Activated naive CD8-positive, alpha-beta T cell treated with anti-CD3 and anti-CD28 coated beads, Interleukin-2, amount 10 ng/mL, durations not matched to agents 7 days and 5 days (primary cell): ENCODE results near the gene CHEK2. TPM values are rescaled to one million over a fixed set of nuclear protein-coding genes. Genes with fewer than 3 reads are reported as not detected.
"Not testable (repeated sequence)": the region's sequence is repeated elsewhere in the genome, so short reads cannot be mapped to it uniquely, and the experiment has no call there.

Experiments used
- ATAC-seq: fragments of 150-1000 bp; cut with Tn5 transposase; one replicate; pipeline ENCODE4 v1.10.0; 2021; ENCODE audit warnings: low read depth, moderate library complexity
- POLR2A ChIA-PET: fragments of 350-600 bp; sonication (Branson Sonifier 250); formaldehyde crosslinking; loops from one replicate; lab custom pipeline; 2021; ENCODE audit warnings: antibody characterized with exemption; lab: Charles Lee
- DNase-seq: peaks from one replicate; pipeline ENCODE4 v3.0.0; 2021
- H3K27ac Mint-ChIP-seq: one replicate; pipeline ENCODE4 v1.8.0; 2022; ENCODE audit warnings: mild to moderate bottlenecking, mixed read lengths
- H3K27me3 Mint-ChIP-seq: one replicate; pipeline ENCODE4 v1.8.0; 2022; ENCODE audit warnings: mild to moderate bottlenecking, moderate library complexity, mixed read lengths
- H3K36me3 Mint-ChIP-seq: one replicate; pipeline ENCODE4 v1.8.0; 2021; ENCODE audit warnings: mild to moderate bottlenecking, mixed read lengths
- H3K4me1 Mint-ChIP-seq: one replicate; pipeline ENCODE4 v1.8.0; 2021; ENCODE audit warnings: mixed read lengths
- H3K4me3 Mint-ChIP-seq: one replicate; pipeline ENCODE4 v1.8.0; 2022; ENCODE audit warnings: mild to moderate bottlenecking, moderate library complexity, mixed read lengths
- H3K9me3 Mint-ChIP-seq: one replicate; pipeline ENCODE4 v1.8.0; 2021; ENCODE audit warnings: mixed read lengths
- total RNA-seq, 2 experiments: library from RNA; stranded (reverse); gene quantifications; one replicate each; pipeline ENCODE4 v1.2.3, GENCODE V29; 2021

The CHEK2 gene
- total RNA-seq, 2 experiments from 2014 or later = 33.6 to 36.7 TPM

DNA sequence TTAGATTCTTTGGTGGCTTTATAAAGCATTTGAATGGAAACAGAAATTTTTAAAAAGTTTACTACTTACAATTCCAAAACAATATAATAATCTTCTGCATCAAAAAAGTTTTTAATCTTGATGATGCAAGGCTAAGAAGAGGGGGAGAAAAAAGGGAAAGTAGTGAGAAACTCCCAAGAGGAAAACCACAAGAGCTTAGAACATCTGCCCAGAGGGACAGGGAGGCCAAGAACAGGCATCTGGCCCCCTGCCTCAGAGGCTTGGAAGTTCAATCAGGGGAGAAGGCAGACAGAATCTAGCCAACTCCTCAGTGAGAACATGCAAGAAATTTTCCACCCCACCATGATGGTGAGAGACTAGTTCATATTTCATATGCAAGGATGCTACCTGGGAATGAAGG, 38.2 kb downstream of the CHEK2 start:
- no peaks in the 10 kb centered on the region for H3K9me3 Mint-ChIP-seq
- peaks cover 49% of the 10 kb centered on the region for H3K36me3 Mint-ChIP-seq
- no peak overlapping the region for H3K27ac Mint-ChIP-seq
- no peaks in the 10 kb centered on the region for H3K4me1 Mint-ChIP-seq
- POLR2A ChIA-PET = no interaction called here
- H3K27me3 Mint-ChIP-seq = no peaks in the 10 kb centered on the region
- no peak overlapping the region for H3K4me3 Mint-ChIP-seq
- DNase-seq = no peak
- ATAC-seq = no peak

DNA sequence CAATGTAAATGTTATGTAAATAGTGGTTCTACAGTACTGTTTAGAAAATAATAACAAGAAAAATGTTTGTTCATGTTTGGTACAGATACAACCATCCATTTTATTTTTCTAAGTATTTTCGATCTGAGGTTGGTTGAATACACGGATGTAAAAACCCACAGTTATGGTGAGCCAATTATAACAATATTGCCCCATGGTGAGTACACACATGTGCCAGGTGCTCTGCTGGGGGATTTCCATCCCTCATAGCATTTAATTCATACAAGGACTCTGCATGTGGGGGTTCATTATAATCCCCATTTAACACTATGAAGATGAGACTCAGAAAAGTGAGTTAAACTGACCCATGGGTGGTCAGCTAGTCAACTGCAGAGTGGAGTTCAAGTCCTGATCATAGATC, 38.7 kb downstream of the CHEK2 start:
- Mint-ChIP-seq H3K4me3 (no peak overlapping the region), H3K36me3 (peaks cover 49% of the 10 kb centered on the region), H3K9me3 (no peaks in the 10 kb centered on the region), H3K27me3 (no peaks in the 10 kb centered on the region), H3K4me1 (no peaks in the 10 kb centered on the region), H3K27ac (no peak overlapping the region)
- DNase-seq = no peak
- POLR2A ChIA-PET = no interaction called here
- ATAC-seq = no peak

DNA sequence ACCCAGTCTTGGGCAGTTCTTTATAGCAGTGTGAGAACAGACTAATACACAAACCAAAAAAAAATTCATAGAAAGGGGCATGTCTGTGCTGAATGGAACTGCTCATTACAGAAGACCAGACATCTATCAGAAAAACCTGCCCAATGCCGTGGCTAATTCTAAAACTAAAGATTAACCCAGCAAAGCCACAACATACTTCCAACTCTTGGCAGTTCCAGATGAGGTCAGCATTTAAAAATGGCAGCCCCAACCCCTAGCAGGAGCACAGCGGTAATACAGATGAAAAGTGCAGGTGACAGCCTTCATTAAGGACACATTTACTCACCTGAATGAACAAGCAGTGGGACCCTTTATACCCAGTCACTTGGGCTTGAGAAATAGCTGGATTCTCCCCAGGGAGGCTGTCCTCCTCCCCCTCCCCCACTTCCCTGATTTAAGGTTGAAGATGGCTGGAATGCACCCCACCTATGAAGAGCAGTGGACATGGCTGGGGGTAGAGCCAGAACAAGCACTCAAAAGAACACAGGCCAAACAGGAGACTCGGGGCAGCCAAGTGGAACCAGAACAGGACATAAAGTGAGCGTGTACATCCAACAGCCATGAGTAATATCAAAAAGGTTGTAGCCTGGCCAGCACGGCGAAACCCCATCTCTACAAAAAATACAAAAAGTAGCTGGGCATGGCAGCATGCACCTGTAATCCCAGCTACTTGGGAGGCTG, 48.4 kb downstream of the CHEK2 start:
- H3K4me1 Mint-ChIP-seq, DNase-seq, ATAC-seq, H3K27ac Mint-ChIP-seq, H3K4me3 Mint-ChIP-seq, H3K27me3 Mint-ChIP-seq, POLR2A ChIA-PET, H3K9me3 Mint-ChIP-seq: not testable (repeated sequence)
- H3K36me3 Mint-ChIP-seq = peaks cover 48% of the 10 kb centered on the region

DNA sequence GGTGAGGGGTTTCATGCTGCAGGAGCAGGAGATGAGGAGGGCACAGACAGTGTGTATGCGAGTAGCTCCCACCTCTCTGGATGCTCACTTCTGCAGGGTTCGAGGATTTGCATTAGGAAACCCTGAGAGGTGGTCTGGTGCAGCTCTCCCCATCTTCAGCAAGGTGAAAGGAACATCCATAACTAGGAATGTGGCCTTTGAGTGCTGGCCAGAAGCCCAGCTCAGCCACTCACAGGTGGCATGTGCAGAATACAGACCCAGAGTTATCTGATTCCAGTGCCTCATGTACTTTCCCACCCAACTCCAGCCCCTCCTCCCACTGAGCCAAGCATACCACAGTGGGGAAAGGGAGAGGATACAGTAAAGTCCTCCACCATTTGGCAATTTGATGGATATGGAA, 51.8 kb downstream of the CHEK2 start:
- H3K27ac Mint-ChIP-seq, DNase-seq, H3K4me3 Mint-ChIP-seq, H3K27me3 Mint-ChIP-seq, ATAC-seq, H3K4me1 Mint-ChIP-seq, H3K9me3 Mint-ChIP-seq, POLR2A ChIA-PET: not testable (repeated sequence)
- H3K36me3 Mint-ChIP-seq = peaks cover 51% of the 10 kb centered on the region

DNA sequence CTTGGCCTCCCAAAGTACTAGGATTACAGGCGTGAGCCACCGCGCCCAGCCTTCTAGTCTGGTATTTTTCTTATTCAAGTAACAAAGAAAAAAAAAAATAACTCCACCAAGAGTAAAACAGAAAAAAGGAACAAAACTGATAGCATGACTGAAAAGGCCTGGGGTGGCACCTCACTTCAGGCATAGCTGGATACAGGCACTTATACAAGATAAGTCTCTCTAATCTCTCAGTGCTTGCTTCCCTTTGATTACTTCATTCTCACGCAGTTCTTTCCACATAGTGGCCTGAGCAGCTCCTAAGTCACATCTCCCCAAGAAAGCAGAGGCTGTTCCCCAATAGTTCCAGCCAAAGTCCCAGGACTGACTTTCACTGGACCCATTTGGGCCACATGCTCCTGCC, 58.7 kb downstream of the CHEK2 start:
- H3K9me3 Mint-ChIP-seq, ATAC-seq, POLR2A ChIA-PET, H3K4me3 Mint-ChIP-seq, DNase-seq, H3K4me1 Mint-ChIP-seq, H3K27ac Mint-ChIP-seq: not testable (repeated sequence)
- peaks cover 20% of the 10 kb centered on the region for H3K36me3 Mint-ChIP-seq
- peaks cover 66% of the 10 kb centered on the region for H3K27me3 Mint-ChIP-seq

DNA sequence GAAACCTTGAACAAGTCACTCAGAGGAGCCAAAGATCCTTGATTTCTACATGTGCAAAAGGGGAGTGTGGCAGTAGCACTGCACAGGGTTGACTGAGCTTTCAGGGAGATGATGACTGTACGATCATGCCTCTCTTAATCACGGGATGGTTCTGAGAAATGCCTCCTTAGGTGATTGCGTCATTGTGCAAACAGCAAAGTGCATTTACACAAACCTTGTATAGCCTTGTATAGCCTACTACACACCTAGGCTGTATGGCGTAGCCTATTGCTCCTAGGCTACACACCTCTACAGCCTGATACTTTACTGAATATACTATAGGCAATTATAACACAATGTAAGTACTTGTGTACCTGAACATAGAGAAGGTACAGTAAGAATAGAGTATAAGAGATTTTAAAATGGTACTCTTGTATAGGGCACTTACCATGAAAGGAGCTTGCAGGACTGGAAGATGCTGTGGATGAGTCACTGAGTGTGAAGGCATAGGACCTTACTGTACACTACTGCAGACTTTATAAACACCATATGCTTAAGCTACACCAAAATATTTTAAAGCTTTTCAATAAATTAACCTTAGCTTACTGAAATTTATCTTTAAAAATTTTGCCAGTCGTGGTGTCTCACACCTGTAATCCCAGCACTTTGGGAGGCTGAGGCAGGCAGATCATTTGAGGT, 60.7 kb downstream of the CHEK2 start:
- ATAC-seq, H3K36me3 Mint-ChIP-seq, DNase-seq, H3K27ac Mint-ChIP-seq, POLR2A ChIA-PET, H3K4me1 Mint-ChIP-seq, H3K4me3 Mint-ChIP-seq, H3K9me3 Mint-ChIP-seq: not testable (repeated sequence)
- peaks cover 78% of the 10 kb centered on the region for H3K27me3 Mint-ChIP-seq

DNA sequence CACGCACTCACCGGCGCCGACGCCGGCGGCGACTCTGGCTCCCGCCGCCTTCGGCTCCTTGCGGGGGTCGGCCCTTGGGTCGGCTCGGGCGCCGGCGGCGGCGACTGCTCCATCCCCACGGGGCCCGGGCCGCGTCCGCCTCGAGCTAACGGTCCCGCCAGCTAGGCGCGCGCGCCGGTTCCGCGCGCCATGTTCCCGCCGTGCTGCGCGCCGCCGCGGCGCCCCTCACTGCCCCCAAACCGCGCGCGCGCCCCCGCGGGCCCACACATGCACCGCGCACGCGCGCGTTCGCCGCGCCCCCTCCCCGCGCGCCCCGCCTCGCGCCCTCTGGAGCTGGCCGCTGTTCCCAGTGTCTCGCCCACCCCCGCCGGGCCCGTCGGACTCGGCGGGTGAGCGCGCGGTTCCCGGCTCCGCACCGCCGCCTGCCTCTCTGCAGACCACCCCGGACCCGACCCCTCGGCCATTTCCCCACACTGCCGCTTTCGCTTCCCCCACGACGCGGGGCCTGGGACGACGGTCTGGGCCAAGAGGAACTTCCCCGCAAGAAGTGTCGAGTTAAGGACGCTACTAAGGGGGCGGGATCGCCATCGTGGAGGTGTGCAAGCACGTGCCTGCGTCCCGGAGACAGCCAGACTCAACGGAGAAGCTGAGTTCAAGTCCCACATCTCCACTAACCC, 61.9 kb downstream of the CHEK2 start, which contains the start of gene TTC28:
TTC28 (minus strand) TSS at position 230 of the 677 bp plus-strand sequence; CDS start at position 113, 117 bp downstream.
- H3K4me1 Mint-ChIP-seq, H3K9me3 Mint-ChIP-seq, POLR2A ChIA-PET, H3K27ac Mint-ChIP-seq, ATAC-seq, H3K36me3 Mint-ChIP-seq: not testable (repeated sequence)
- H3K27me3 Mint-ChIP-seq = peaks cover 84% of the 10 kb centered on the region
- peak within 1 kb of the TSS; percentile 79 for H3K4me3 Mint-ChIP-seq
- peak; percentile 46 for DNase-seq

DNA sequence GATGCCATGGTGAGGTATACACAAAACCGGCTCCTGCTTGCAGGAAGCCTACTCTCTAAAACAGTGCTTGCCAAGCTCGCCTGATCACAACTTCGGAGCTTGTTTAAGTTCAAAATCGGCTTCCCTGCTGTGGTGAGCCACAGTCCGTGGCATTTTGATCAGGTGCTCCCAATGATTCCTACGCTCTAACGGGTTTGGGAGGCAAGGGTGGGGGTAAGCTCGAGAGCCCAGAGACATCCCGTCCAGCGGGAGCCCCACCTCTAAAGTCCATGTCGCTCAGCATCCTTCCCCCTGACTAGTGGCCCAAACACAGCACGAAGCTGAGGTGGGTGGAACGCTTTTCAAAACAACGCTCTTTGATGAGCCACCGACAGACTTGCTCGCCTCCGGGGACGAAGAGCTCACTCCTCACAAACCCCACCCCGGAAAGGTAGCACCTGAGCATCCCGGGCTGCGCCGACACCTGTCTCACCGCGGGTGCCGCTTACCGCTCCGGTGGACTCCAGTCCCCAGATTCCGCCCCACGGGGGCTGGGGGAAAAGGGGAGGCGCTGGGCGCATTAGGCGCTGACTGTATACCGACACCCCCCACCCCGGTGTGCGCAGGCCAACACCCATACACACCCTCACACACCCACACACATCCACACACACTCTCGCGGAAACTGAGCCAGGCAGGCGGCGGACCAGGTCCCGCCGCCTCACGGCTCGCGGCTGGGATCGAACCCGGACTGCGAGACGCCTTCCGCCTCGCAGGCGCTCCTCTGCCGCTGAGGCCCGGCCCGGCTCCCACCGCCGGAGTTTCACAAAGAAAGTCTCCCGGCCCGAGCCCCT, 62.6 kb downstream of the CHEK2 start:
- DNase-seq = peak; percentile 35
- peaks cover 86% of the 10 kb centered on the region for H3K27me3 Mint-ChIP-seq
- peak overlapping the region; percentile 56 for H3K4me3 Mint-ChIP-seq
- H3K36me3 Mint-ChIP-seq, H3K27ac Mint-ChIP-seq, POLR2A ChIA-PET, H3K9me3 Mint-ChIP-seq, ATAC-seq: not testable (repeated sequence)
- peaks cover 13% of the 10 kb centered on the region for H3K4me1 Mint-ChIP-seq

DNA sequence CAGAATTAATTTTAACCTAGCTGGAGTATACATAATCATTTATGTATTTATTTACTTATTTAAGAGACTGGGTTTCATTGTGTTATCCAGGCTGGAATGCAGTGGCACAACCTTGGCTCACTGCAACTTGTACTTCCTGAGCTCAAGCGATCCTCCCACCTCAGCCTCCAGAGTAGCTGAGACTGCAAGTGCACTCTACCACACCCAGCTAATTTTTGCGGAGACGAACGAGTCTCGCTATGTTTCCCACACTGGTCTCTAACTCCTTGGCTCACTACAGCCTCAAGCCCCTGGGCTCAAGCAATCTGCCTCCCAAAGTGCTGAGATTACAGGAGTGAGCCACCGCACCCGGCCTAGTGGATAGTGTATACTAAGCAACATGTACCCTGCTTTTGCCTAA, 63.5 kb downstream of the CHEK2 start:
- ATAC-seq, POLR2A ChIA-PET, H3K4me3 Mint-ChIP-seq, H3K9me3 Mint-ChIP-seq, DNase-seq, H3K36me3 Mint-ChIP-seq, H3K27ac Mint-ChIP-seq: not testable (repeated sequence)
- Mint-ChIP-seq H3K27me3 (peaks cover 86% of the 10 kb centered on the region), H3K4me1 (peaks cover 20% of the 10 kb centered on the region)

DNA sequence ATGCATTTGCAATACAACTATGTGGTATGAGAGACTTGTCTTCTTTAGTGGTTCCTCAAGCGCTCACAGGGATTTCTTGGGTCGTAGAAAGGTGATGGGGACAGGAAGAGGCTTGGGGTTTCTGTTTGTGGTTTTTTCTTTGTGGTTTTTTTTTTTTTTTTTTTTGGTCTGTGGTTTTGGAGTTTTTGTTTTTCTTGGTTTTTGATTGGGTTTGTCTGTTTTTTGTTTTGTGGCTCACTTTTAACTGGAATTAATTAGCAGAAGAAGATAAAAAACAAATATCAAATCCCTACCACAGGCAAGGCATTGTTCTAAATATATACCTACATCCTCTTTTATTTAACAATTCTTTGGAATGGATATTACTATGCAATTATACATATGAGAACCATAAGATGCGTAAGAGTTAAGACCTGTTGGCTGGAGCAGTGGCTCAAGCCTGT, 67.5 kb downstream of the CHEK2 start:
- peaks cover 9% of the 10 kb centered on the region for H3K9me3 Mint-ChIP-seq
- peaks cover 20% of the 10 kb centered on the region for H3K4me1 Mint-ChIP-seq
- H3K27ac Mint-ChIP-seq = peak overlapping the region; percentile 96
- POLR2A ChIA-PET = interaction anchor here (0.7 to 1.4 kb wide), 2 partner anchors 126 to 162 kb away, joined by 3 to 7 read pairs; partner anchors contain the start of gene XBP1
- H3K36me3 Mint-ChIP-seq = peaks cover 3% of the 10 kb centered on the region
- H3K27me3 Mint-ChIP-seq = peaks cover 84% of the 10 kb centered on the region
- ATAC-seq (peak; percentile 77), DNase-seq (no peak)
- peak overlapping the region; percentile 81 for H3K4me3 Mint-ChIP-seq

DNA sequence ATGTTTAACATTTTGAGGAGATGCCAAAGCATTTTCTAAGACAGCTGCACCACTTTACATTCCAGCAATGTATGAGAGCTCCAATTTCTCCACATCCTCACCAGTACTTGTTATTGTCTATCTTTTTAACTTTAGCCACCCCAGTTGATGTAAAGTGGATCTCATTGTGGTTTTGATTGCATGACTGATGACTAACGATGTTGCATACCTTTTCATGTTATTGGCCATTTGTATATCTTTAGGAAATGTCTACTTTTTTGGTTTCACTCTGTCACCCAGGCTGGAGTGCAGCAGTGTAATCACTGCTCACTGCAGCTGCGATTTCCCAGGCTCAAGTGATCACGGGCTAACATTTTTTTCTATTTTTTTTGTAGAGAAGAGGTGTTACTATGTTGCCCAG, 70.9 kb downstream of the CHEK2 start:
- POLR2A ChIA-PET = no interaction called here
- DNase-seq = no peak
- H3K36me3 Mint-ChIP-seq = peaks cover 3% of the 10 kb centered on the region
- H3K4me3 Mint-ChIP-seq = no peak overlapping the region
- peaks cover 59% of the 10 kb centered on the region for H3K27me3 Mint-ChIP-seq
- peaks cover 20% of the 10 kb centered on the region for H3K4me1 Mint-ChIP-seq
- peaks cover 9% of the 10 kb centered on the region for H3K9me3 Mint-ChIP-seq
- no peak for ATAC-seq
- no peak overlapping the region for H3K27ac Mint-ChIP-seq

DNA sequence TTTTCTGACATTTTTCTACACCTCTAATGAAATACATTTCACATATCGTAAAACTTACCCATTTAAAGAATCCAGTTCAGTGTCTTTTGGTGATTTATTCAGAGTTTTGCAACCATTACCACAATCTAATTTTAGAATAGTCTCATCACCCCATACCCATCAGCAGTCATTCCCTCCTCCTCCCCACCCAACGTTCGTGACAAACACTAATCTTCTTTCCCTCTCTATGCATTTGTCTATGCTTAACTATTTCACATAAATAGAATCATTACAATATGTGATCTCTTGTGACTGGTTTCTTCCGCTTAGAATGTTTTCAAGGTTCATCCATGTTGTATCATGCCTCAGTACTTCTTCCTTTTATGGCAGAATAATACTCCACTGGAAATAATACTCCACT, 71.5 kb downstream of the CHEK2 start:
- peaks cover 3% of the 10 kb centered on the region for H3K36me3 Mint-ChIP-seq
- H3K9me3 Mint-ChIP-seq = peaks cover 9% of the 10 kb centered on the region
- H3K27me3 Mint-ChIP-seq = peaks cover 54% of the 10 kb centered on the region
- no peak for DNase-seq
- peaks cover 20% of the 10 kb centered on the region for H3K4me1 Mint-ChIP-seq
- no peak overlapping the region for H3K27ac Mint-ChIP-seq
- POLR2A ChIA-PET = no interaction called here
- ATAC-seq = no peak
- H3K4me3 Mint-ChIP-seq = no peak overlapping the region

DNA sequence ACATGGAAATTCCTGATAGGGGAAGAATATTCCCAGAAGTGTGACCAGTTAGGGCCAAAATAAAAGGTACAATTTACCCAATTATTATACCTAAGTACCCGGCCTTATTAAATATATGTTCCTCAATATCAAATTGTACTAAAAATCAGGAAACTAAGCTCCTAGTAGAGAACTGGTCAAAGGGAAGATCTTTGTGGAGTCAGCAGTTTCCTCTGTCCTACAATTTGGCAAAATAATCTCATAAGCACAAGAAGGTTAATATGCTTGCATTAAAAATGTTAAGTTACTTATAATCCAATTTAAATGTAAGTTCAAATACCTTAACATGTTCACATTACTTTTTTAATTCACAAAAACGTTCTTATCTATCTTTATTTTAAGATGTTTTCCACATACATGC, 72.2 kb downstream of the CHEK2 start:
- ATAC-seq (no peak), DNase-seq (no peak)
- Mint-ChIP-seq H3K9me3 (peaks cover 9% of the 10 kb centered on the region), H3K4me1 (peaks cover 13% of the 10 kb centered on the region), H3K36me3 (peaks cover 3% of the 10 kb centered on the region), H3K27me3 (peaks cover 46% of the 10 kb centered on the region), H3K27ac (no peak overlapping the region), H3K4me3 (no peak overlapping the region)
- POLR2A ChIA-PET = no interaction called here
